ENCODE data around the gene ARHGDIG.

DNA sequence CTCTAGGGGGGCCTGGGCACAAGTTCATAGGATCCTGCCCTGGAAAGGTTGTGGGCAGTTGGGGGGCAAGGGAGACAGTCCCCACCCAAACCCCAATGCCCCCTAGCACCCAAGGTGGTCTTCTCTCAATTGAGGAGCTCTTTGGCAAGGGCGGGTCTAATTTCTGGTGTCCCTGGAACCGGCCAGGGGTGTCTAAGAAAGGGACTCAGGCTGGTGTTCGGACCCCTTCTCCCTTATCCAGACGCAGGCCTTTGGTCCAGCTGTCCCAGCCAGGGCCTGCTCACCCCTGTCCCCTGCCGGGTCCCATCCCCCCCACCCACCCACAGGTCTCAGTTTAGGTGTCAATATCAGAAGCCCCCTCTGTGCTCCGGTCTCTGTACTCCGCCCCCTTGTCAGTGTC lies 860 bp upstream of the ARHGDIG start:
- TF ChIP-seq, protein P1, sequence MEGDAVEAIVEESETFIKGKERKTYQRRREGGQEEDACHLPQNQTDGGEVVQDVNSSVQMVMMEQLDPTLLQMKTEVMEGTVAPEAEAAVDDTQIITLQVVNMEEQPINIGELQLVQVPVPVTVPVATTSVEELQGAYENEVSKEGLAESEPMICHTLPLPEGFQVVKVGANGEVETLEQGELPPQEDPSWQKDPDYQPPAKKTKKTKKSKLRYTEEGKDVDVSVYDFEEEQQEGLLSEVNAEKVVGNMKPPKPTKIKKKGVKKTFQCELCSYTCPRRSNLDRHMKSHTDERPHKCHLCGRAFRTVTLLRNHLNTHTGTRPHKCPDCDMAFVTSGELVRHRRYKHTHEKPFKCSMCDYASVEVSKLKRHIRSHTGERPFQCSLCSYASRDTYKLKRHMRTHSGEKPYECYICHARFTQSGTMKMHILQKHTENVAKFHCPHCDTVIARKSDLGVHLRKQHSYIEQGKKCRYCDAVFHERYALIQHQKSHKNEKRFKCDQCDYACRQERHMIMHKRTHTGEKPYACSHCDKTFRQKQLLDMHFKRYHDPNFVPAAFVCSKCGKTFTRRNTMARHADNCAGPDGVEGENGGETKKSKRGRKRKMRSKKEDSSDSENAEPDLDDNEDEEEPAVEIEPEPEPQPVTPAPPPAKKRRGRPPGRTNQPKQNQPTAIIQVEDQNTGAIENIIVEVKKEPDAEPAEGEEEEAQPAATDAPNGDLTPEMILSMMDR (IDR thresholded peaks at IDR 0.05) = no peak
- no peak for TF ChIP-seq POLR2A (IDR thresholded peaks at IDR 0.05)
